Parathyroid adenoma (tissue), 2 donors: Measurements from ENCODE around the gene ZNF609.
A peak's percentile ranks its signal among the peaks of the same experiment; 100 is the strongest.

Experiments used
- H2AFZ ChIP-seq: fragments of 300-600 bp; sonication (generic); one replicate; pipeline ENCODE4 v1.7.0; 2017; ENCODE audit warnings: antibody characterized with exemption, mild to moderate bottlenecking
- H3K27ac ChIP-seq: fragments of 300-600 bp; sonication (generic); one replicate; pipeline ENCODE4 v1.7.0; 2017
- H3K27me3 ChIP-seq: fragments of 300-600 bp; sonication (generic); one replicate; pipeline ENCODE4 v1.7.0; 2017; ENCODE audit warnings: low read length; ENCODE audit not compliant: control insufficient read depth, insufficient read depth
- H3K36me3 ChIP-seq: fragments of 300-600 bp; sonication (generic); one replicate; pipeline ENCODE4 v1.7.0; 2017; ENCODE audit warnings: low read length; ENCODE audit not compliant: control insufficient read depth, insufficient read depth
- H3K4me1 ChIP-seq: fragments of 300-600 bp; sonication (generic); one replicate; pipeline ENCODE4 v1.7.0; 2017; ENCODE audit warnings: control low read depth
- H3K4me2 ChIP-seq: fragments of 300-600 bp; sonication (generic); one replicate; pipeline ENCODE4 v1.7.0; 2017; ENCODE audit warnings: low read length
- H3K4me3 ChIP-seq: fragments of 300-600 bp; sonication (generic); one replicate; pipeline ENCODE4 v1.7.0; 2017; ENCODE audit warnings: low read depth, low read length
- H3K79me2 ChIP-seq: fragments of 300-600 bp; sonication (generic); one replicate; pipeline ENCODE4 v1.7.0; 2017; ENCODE audit warnings: control low read depth
- H3K9ac ChIP-seq: fragments of 300-600 bp; sonication (generic); one replicate; pipeline ENCODE4 v1.7.0; 2017; ENCODE audit warnings: mild to moderate bottlenecking
- H3K9me3 ChIP-seq: fragments of 300-600 bp; sonication (generic); one replicate; pipeline ENCODE4 v1.7.0; 2017; ENCODE audit warnings: low read length; ENCODE audit not compliant: control insufficient read depth
- TF ChIP-seq, protein P1 (sequence below): fragments of 300-600 bp; sonication (generic); IDR thresholded peaks from one replicate; pipeline ENCODE4 v1.7.0; 2017; ENCODE audit warnings: antibody characterized with exemption, mild to moderate bottlenecking
- donor health status: primary hyperparathyroidism.

The ZNF609 gene

DNA sequence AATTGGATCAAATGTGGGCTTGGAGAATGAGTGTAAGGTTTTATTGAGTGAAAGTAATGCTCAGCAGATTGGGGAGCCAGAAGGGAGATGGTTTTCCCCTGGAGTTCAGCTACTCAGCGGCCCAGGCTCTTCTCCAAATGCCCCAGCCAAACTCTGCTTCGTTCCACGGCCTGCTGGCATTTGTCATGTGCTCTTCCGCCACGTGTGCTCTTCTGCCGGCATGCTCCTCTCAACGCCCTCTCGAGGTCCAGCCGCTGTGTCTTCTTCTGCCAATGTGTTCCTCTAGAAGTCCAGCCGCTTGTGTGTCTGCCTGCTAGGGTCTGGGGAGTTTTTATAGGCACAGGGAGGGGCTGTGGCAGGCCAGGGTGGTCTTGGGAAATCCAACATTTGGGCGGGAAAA is 158.2 kb downstream of the ZNF609 start:
- H3K4me1 ChIP-seq: peaks cover 8% of the 10 kb centered on the region
- no peak overlapping the region for H2AFZ ChIP-seq

DNA sequence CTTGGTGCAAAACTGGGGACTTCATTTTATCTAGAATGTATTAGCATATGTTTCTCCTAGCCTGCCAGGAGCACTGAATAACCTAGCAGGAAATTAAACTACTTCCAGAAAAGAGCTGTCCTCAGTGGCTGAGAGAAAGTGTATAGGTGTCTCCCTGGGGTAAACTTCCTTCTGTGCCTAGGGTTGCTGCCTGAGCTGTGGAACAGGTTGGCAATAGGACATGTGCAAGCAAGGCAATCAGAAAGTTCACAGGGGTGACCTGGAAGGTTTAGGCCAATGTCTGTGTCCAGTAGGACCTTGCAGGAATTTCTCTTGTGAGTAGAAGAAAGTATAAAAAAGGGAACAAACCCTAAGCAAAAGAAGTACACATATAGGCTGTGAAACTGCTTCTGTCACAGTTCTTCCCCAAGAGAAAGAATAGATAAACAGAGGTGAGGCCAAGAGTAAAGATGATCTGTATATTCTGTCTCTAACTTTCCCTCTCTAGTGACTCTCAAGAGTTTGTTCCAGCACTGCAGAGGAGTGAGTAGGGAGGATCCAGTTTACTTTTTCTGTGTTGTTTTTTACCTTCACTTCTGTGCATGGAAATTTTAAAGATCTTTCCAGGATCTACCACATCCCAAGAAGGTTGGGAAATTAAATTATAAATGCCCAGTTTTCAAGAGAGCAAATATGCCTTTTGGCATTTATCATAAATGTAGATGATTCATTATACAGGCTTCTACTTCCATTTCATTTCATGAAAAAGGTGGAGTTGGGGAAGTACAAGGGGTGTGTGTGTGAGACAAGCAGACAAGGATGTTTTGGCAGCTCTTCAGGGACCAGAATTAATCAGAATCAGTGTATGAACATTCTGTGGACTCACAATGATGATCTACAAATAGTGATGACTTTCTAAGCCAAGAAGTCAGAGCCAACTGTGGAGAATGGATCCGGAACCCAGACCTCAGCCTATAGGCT is 159.8 kb downstream of the ZNF609 start:
- no peak overlapping the region for H3K9ac ChIP-seq
- no peaks in the 10 kb centered on the region for H3K36me3 ChIP-seq
- peaks cover 11% of the 10 kb centered on the region for H3K4me1 ChIP-seq
- TF ChIP-seq, protein P1, sequence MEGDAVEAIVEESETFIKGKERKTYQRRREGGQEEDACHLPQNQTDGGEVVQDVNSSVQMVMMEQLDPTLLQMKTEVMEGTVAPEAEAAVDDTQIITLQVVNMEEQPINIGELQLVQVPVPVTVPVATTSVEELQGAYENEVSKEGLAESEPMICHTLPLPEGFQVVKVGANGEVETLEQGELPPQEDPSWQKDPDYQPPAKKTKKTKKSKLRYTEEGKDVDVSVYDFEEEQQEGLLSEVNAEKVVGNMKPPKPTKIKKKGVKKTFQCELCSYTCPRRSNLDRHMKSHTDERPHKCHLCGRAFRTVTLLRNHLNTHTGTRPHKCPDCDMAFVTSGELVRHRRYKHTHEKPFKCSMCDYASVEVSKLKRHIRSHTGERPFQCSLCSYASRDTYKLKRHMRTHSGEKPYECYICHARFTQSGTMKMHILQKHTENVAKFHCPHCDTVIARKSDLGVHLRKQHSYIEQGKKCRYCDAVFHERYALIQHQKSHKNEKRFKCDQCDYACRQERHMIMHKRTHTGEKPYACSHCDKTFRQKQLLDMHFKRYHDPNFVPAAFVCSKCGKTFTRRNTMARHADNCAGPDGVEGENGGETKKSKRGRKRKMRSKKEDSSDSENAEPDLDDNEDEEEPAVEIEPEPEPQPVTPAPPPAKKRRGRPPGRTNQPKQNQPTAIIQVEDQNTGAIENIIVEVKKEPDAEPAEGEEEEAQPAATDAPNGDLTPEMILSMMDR: no peak
- H3K4me3 ChIP-seq: no peak overlapping the region
- H3K9me3 ChIP-seq: no peaks in the 10 kb centered on the region
- H3K27me3 ChIP-seq: no peaks in the 10 kb centered on the region
- no peak overlapping the region for H3K4me2 ChIP-seq
- no peak overlapping the region for H2AFZ ChIP-seq
- H3K27ac ChIP-seq: no peak overlapping the region
- H3K79me2 ChIP-seq: peaks cover 8% of the 10 kb centered on the region

More for the DNA sequence above, 158.2 kb downstream of the ZNF609 start:
- Histone ChIP-seq H3K4me2 (no peak overlapping the region), H3K36me3 (no peaks in the 10 kb centered on the region), H3K9me3 (no peaks in the 10 kb centered on the region), H3K79me2 (peaks cover 8% of the 10 kb centered on the region), H3K27me3 (no peaks in the 10 kb centered on the region), H3K4me3 (no peak overlapping the region), H3K27ac (no peak overlapping the region), H3K9ac (no peak overlapping the region)
- TF ChIP-seq, protein P1: no peak

DNA sequence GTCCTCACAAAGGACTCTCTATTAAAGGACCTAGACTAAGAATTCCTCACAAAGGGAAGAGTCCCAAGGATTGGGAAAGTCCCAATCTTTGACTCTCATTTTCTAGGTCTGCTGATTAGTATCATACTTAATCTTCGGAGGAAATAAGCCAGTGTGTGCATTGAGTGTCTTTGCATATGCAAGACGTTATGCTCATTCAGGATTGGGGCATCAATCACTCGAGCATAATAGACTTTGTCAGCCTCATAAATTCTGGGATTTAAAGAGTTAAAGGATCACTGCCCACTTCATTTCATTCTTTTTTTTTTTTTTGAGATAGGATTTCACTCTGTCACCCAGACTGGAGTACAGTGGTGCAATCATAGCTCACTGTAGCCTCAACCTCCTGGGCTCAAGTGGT is 160.7 kb downstream of the ZNF609 start:
- peaks cover 11% of the 10 kb centered on the region for H3K4me1 ChIP-seq
- no peak overlapping the region for H3K9ac ChIP-seq
- H3K4me2 ChIP-seq: no peak overlapping the region
- no peaks in the 10 kb centered on the region for H3K27me3 ChIP-seq
- H3K4me3 ChIP-seq: no peak overlapping the region
- TF ChIP-seq, protein P1: no peak
- H3K36me3 ChIP-seq: no peaks in the 10 kb centered on the region
- no peak overlapping the region for H2AFZ ChIP-seq
- peaks cover 4% of the 10 kb centered on the region for H3K79me2 ChIP-seq
- H3K27ac ChIP-seq: no peak overlapping the region
- H3K9me3 ChIP-seq: no peaks in the 10 kb centered on the region

DNA sequence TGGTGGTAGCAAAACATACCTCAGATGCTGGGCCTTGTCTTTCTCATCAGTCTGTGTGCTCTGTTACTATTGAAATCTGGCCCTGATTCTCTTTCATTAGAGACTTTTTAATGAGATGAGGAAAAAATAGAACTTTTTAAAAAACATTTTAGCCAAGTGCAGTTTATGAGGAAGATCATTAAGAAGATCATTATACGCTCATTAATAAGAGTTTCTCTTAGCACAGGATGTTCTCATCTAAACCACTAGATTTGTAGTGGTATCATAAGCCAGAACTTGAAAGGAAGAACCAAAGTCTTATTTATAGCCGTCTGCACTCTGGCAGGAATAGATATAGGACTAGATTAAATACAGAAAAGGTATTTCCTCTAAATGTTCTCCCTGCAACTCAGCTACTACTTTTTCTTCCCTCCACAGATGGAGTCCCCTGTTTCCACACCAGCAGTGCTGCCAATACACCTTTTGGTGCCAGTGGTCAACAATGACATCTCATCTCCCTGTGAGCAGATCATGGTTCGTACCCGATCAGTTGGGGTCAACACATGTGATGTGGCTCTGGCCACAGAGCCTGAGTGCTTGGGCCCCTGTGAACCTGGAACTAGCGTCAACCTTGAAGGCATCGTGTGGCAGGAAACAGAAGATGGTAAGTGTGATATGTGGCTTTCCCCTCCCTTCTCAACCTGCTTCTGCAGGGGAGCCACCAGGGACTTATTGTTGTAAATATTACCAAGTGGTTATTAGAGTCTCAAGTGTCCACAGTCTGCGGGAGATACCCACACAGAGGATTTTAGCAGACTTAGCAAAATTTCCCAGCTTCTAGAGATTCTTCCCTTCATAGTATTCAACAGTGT is 162.3 kb downstream of the ZNF609 start:
- no peak overlapping the region for H3K4me3 ChIP-seq
- H3K9me3 ChIP-seq: no peaks in the 10 kb centered on the region
- H3K4me1 ChIP-seq: peaks cover 11% of the 10 kb centered on the region
- H3K27ac ChIP-seq: peak overlapping the region; percentile 37
- no peaks in the 10 kb centered on the region for H3K79me2 ChIP-seq
- no peaks in the 10 kb centered on the region for H3K27me3 ChIP-seq
- H3K36me3 ChIP-seq: no peaks in the 10 kb centered on the region
- no peak overlapping the region for H3K4me2 ChIP-seq
- no peak overlapping the region for H2AFZ ChIP-seq
- TF ChIP-seq, protein P1: no peak
- H3K9ac ChIP-seq: no peak overlapping the region
